Subcutaneous preadipocyte (primary cell): ENCODE measurements around the gene REX1BD. TPM values are rescaled to one million over a fixed set of nuclear protein-coding genes. Genes with fewer than 3 reads are reported as not detected.

ENCODE experiments used
- small RNA-seq: library from RNA; depleted of rRNA; stranded (forward); fragments of <200 nt; gene quantifications from one replicate; pipeline ENCODE3, GENCODE V24; 2012
- total RNA-seq: library from RNA; depleted of rRNA; stranded (reverse); fragments of >200 nt; gene quantifications from 2 replicates; pipeline ENCODE4 v1.2.3, GENCODE V29; 2012

REX1BD gene
- 34.0 and 55.1 TPM in 2 replicates for total RNA-seq

GRCh38 chr19:18588611-18589379 lies at the start of gene REX1BD:
REX1BD (plus strand) TSS chr19:18588798; CDS start chr19:18588802, 4 bp downstream.

GRCh38 chr19:18542941-18543813 lies 45.4 kb upstream of the REX1BD start, which contains the start of gene FKBP8:
FKBP8 (minus strand) TSS chr19:18543573; CDS start chr19:18541970, 1,603 bp downstream.

GRCh38 chr19:18557411-18558201 lies 31.0 kb upstream of the REX1BD start, which contains the start of gene KXD1:
KXD1 (plus strand) TSS chr19:18557870; CDS start chr19:18562057, 4,187 bp downstream.

GRCh38 chr19:18571564-18572344 lies 16.8 kb upstream of the REX1BD start, which contains the start of gene UBA52:
UBA52 (plus strand) TSS chr19:18571857; CDS start chr19:18573301, 1,444 bp downstream.

GRCh38 chr19:18606281-18607225 lies 18.0 kb downstream of the REX1BD start, which contains the start of gene CRLF1:
CRLF1 (minus strand) TSS chr19:18606799; CDS start chr19:18606656, 143 bp downstream.

GRCh38 chr19:18612772-18613588 lies 24.4 kb downstream of the REX1BD start, which contains the start of gene TMEM59L:
TMEM59L (plus strand) TSS chr19:18612870; CDS start chr19:18612959, 89 bp downstream.

GRCh38 chr19:18636969-18637629 lies 48.5 kb downstream of the REX1BD start, which contains the start of gene KLHL26:
KLHL26 (plus strand) TSS chr19:18637028; CDS start chr19:18637055, 27 bp downstream.

Small RNA genes within 50 kb of the gene (small RNA-seq; reads per million reads assigned to genes)
- not detected for gene RN7SL155P

Other genes starting within 250 kb of the REX1BD start
- gene PGPEP1, start 248.2 kb upstream of the REX1BD start, total RNA-seq, result 14.0 and 17.4 TPM in 2 replicates
- gene GDF15, start 202.6 kb upstream of the REX1BD start, total RNA-seq, result 17.3 and 18.0 TPM in 2 replicates
- not detected in 2 replicates for gene LRRC25, start 191.2 kb upstream of the REX1BD start, total RNA-seq
- gene SSBP4, start 169.4 kb upstream of the REX1BD start, total RNA-seq, result 69.8 and 77.4 TPM in 2 replicates
- gene ISYNA1, start 150.7 kb upstream of the REX1BD start, total RNA-seq, result 2.6 and 4.7 TPM in 2 replicates
- gene ELL, start 66.7 kb upstream of the REX1BD start, total RNA-seq, result 14.7 and 17.0 TPM in 2 replicates
- 185 and 224 TPM in 2 replicates for gene FKBP8, start 45.2 kb upstream of the REX1BD start, total RNA-seq
- 113 and 126 TPM in 2 replicates for gene KXD1, start 30.9 kb upstream of the REX1BD start, total RNA-seq
- gene UBA52, start 16.9 kb upstream of the REX1BD start, total RNA-seq, result 449 and 860 TPM in 2 replicates
- 8.4 and 13.2 TPM in 2 replicates for gene CRLF1, start 18.0 kb downstream of the REX1BD start, total RNA-seq
- gene TMEM59L, start 24.1 kb downstream of the REX1BD start, total RNA-seq, result under 0.01 TPM in 2 replicates
- gene KLHL26, start 48.2 kb downstream of the REX1BD start, total RNA-seq, result 2.3 and 3.3 TPM in 2 replicates
- gene CRTC1, start 94.9 kb downstream of the REX1BD start, total RNA-seq, result 2.6 and 2.9 TPM in 2 replicates
- gene COMP, start 202.5 kb downstream of the REX1BD start, total RNA-seq, result 0.20 and 0.37 TPM in 2 replicates
- gene UPF1, start 243.2 kb downstream of the REX1BD start, total RNA-seq, result 49.6 and 60.6 TPM in 2 replicates